ENCODE results near the gene CAMK2D.

The CAMK2D gene

DNA sequence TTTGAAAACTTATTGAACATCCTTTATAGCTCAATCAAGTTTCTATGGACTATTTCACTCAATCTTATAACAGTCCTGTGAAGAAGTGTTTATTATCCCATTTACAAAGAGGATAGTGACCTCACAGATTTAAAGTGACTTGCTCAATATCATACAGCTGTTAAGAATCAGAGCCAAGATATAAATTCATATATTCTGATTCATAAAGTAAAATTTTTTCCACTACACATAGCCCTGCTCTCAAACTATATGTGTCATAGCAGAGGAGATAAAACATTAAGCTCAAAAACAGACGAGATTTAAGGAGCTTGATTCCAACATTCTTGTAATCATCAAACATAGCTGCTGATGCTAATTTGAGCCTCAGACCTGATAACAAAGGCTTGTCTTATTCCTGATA lies 226.8 kb downstream of the CAMK2D start:
- DNase-seq (no peak), ATAC-seq (ENCODE audit: insufficient read depth, low read depth) (no peak)
- H3K4me3 ChIP-seq (ENCODE audit: low read depth in 1 of 2, low read length in 2 of 2) = no peak overlapping the region
- H3K4me2 ChIP-seq (ENCODE audit: insufficient read depth, low read length) = no peak overlapping the region
- H3K27ac ChIP-seq (ENCODE audit: low read length) = no peak overlapping the region
- TF ChIP-seq, protein P1, sequence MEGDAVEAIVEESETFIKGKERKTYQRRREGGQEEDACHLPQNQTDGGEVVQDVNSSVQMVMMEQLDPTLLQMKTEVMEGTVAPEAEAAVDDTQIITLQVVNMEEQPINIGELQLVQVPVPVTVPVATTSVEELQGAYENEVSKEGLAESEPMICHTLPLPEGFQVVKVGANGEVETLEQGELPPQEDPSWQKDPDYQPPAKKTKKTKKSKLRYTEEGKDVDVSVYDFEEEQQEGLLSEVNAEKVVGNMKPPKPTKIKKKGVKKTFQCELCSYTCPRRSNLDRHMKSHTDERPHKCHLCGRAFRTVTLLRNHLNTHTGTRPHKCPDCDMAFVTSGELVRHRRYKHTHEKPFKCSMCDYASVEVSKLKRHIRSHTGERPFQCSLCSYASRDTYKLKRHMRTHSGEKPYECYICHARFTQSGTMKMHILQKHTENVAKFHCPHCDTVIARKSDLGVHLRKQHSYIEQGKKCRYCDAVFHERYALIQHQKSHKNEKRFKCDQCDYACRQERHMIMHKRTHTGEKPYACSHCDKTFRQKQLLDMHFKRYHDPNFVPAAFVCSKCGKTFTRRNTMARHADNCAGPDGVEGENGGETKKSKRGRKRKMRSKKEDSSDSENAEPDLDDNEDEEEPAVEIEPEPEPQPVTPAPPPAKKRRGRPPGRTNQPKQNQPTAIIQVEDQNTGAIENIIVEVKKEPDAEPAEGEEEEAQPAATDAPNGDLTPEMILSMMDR (IDR thresholded peaks at IDR 0.05; ENCODE audit: borderline replicate concordance, extremely low read depth, low read length, poor library complexity, severe bottlenecking) = no peak
- TF ChIP-seq EZH2 (IDR thresholded peaks at IDR 0.05; ENCODE audit: borderline replicate concordance, low read depth, low read length, severe bottlenecking) = no peak
- no peaks in the 10 kb centered on the region for H3K36me3 ChIP-seq (ENCODE audit: insufficient read depth, low read length)
- no peaks in the 10 kb centered on the region for H3K27me3 ChIP-seq (ENCODE audit: insufficient read depth, low read length, poor library complexity)
- no peaks in the 10 kb centered on the region for H3K79me2 ChIP-seq (ENCODE audit: insufficient read depth, low read length)
- no peaks in the 10 kb centered on the region for H3K9me3 ChIP-seq (ENCODE audit: insufficient read depth, low read length, severe bottlenecking)
- no peak overlapping the region for H3K9ac ChIP-seq (ENCODE audit: low read depth, low read length)
- H2AFZ ChIP-seq (ENCODE audit: low read depth, low read length) = no peak overlapping the region
- H4K20me1 ChIP-seq (ENCODE audit: insufficient read depth, low read length) = no peaks in the 10 kb centered on the region
- H3K4me1 ChIP-seq (ENCODE audit: insufficient read depth, low read length) = no peaks in the 10 kb centered on the region

DNA sequence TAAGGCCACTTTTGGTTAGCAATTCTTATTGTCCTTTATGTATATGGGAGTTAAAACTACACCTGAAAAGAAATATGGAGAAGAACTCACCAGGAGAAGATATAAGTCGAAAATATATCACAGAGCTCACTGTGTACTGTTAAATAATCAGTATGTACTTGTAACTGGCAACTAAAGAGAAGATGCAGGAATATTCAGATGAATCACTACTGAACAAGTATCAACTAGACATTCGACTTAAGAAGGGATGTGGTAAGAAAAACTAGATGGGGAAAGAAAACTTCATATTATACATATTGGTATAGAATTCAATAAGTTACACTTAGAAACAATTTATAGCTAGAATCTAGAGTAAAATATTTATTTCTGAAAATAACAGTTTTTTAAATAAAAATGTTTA lies 230.0 kb downstream of the CAMK2D start:
- no peaks in the 10 kb centered on the region for H4K20me1 ChIP-seq (ENCODE audit: insufficient read depth, low read length)
- no peaks in the 10 kb centered on the region for H3K36me3 ChIP-seq (ENCODE audit: insufficient read depth, low read length)
- H3K9ac ChIP-seq (ENCODE audit: low read depth, low read length) = no peak overlapping the region
- H3K79me2 ChIP-seq (ENCODE audit: insufficient read depth, low read length) = no peaks in the 10 kb centered on the region
- no peaks in the 10 kb centered on the region for H3K27me3 ChIP-seq (ENCODE audit: insufficient read depth, low read length, poor library complexity)
- no peak for ATAC-seq (ENCODE audit: insufficient read depth, low read depth)
- H3K4me1 ChIP-seq (ENCODE audit: insufficient read depth, low read length) = no peaks in the 10 kb centered on the region
- TF ChIP-seq EZH2 (IDR thresholded peaks at IDR 0.05; ENCODE audit: borderline replicate concordance, low read depth, low read length, severe bottlenecking) = no peak
- TF ChIP-seq, protein P1 (IDR thresholded peaks at IDR 0.05; ENCODE audit: borderline replicate concordance, extremely low read depth, low read length, poor library complexity, severe bottlenecking) = no peak
- DNase-seq = no peak
- H3K9me3 ChIP-seq (ENCODE audit: insufficient read depth, low read length, severe bottlenecking) = no peaks in the 10 kb centered on the region
- no peak overlapping the region for H3K27ac ChIP-seq (ENCODE audit: low read length)
- H2AFZ ChIP-seq (ENCODE audit: low read depth, low read length) = no peak overlapping the region
- H3K4me2 ChIP-seq (ENCODE audit: insufficient read depth, low read length) = no peak overlapping the region
- H3K4me3 ChIP-seq (ENCODE audit: low read depth in 1 of 2, low read length in 2 of 2) = no peak overlapping the region

DNA sequence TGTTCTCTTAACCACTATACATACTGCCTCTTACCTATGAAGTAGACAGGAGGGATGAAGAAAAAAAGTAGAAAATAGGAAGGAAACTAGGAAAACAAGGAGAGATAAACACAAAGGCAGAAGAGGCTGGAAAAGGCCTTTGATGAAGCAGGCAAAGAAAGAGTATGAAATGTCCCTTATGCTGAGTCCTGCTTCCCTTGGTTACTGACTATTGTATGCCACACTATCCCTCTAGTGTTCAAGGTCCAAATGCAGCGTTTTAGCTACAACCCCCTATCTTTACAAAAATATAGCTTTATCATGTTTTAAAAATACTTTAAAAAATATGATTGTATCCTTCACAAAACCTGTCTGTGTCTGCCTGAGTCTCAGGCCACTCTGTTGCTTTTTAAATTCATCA lies 233.1 kb downstream of the CAMK2D start:
- Histone ChIP-seq H3K27me3 (ENCODE audit: insufficient read depth, low read length, poor library complexity) (no peaks in the 10 kb centered on the region), H2AFZ (ENCODE audit: low read depth, low read length) (no peak overlapping the region), H3K79me2 (ENCODE audit: insufficient read depth, low read length) (no peaks in the 10 kb centered on the region), H3K4me3 (ENCODE audit: low read depth in 1 of 2, low read length in 2 of 2) (no peak overlapping the region), H3K9me3 (ENCODE audit: insufficient read depth, low read length, severe bottlenecking) (no peaks in the 10 kb centered on the region), H3K9ac (ENCODE audit: low read depth, low read length) (no peak overlapping the region), H3K4me1 (ENCODE audit: insufficient read depth, low read length) (no peaks in the 10 kb centered on the region), H3K27ac (ENCODE audit: low read length) (no peak overlapping the region), H3K36me3 (ENCODE audit: insufficient read depth, low read length) (no peaks in the 10 kb centered on the region), H3K4me2 (ENCODE audit: insufficient read depth, low read length) (no peak overlapping the region), H4K20me1 (ENCODE audit: insufficient read depth, low read length) (no peaks in the 10 kb centered on the region)
- DNase-seq (no peak), ATAC-seq (ENCODE audit: insufficient read depth, low read depth) (no peak)
- TF ChIP-seq, protein P1 (IDR thresholded peaks at IDR 0.05; ENCODE audit: borderline replicate concordance, extremely low read depth, low read length, poor library complexity, severe bottlenecking) = no peak
- no peak for TF ChIP-seq EZH2 (IDR thresholded peaks at IDR 0.05; ENCODE audit: borderline replicate concordance, low read depth, low read length, severe bottlenecking)

DNA sequence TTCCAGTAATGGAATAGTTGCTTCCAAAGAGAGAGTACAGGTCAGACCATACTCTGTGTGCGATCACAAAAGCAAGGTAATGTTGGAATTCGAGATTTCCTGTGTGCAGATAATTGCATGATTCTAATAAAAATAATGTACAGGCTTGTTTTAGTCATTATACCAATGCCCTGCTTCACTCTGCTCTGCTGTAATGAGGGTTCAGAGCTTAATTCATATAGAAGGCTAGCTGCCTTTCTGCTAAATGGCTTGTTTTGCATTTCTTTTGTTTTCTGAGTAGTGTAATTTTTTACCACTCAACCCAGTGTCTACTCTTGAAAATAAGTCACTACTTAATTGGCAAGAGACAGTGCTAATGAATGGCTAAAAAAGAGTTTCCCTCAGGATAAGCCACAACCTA lies 236.0 kb downstream of the CAMK2D start:
- Histone ChIP-seq H3K9me3 (ENCODE audit: insufficient read depth, low read length, severe bottlenecking) (no peaks in the 10 kb centered on the region), H3K4me3 (ENCODE audit: low read depth in 1 of 2, low read length in 2 of 2) (no peak overlapping the region), H3K79me2 (ENCODE audit: insufficient read depth, low read length) (no peaks in the 10 kb centered on the region), H2AFZ (ENCODE audit: low read depth, low read length) (no peak overlapping the region), H3K4me2 (ENCODE audit: insufficient read depth, low read length) (no peak overlapping the region), H4K20me1 (ENCODE audit: insufficient read depth, low read length) (no peaks in the 10 kb centered on the region), H3K27me3 (ENCODE audit: insufficient read depth, low read length, poor library complexity) (no peaks in the 10 kb centered on the region), H3K27ac (ENCODE audit: low read length) (no peak overlapping the region), H3K4me1 (ENCODE audit: insufficient read depth, low read length) (no peaks in the 10 kb centered on the region), H3K9ac (ENCODE audit: low read depth, low read length) (no peak overlapping the region), H3K36me3 (ENCODE audit: insufficient read depth, low read length) (peaks cover 3% of the 10 kb centered on the region; the same call in 1 of the 2 replicates)
- TF ChIP-seq, protein P1 (IDR thresholded peaks at IDR 0.05; ENCODE audit: borderline replicate concordance, extremely low read depth, low read length, poor library complexity, severe bottlenecking) = no peak
- no peak for TF ChIP-seq EZH2 (IDR thresholded peaks at IDR 0.05; ENCODE audit: borderline replicate concordance, low read depth, low read length, severe bottlenecking)
- no peak for DNase-seq
- ATAC-seq (ENCODE audit: insufficient read depth, low read depth) = no peak

All from DND-41 (cell line).